ENCODE measurements around the gene OR56A5. TPM values are rescaled to one million over a fixed set of nuclear protein-coding genes. Genes with fewer than 3 reads are reported as not detected.

Gene OR56A5
- polyA plus RNA-seq, 3 donors, result not detected

DNA sequence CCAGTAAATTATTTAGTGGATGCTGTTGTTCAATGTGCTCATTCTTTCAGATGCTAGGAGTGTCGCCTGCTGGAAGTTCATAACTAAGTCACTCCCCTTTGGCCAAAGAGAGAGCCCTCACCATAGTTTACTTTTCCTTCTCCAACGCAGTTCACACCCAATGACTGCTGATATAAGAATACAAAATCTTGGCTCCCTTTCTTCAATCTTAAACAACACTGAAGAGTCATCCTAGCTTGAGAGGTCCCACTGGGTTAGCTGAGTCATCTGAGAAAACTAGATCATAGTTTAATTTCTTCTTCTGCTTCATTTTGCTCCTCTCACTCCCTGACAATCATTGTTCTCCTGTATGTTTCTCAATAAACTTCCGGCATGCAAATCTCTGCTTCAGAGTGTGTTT is 23.9 kb upstream of the OR56A5 start:
- Histone ChIP-seq H3K79me2 (ENCODE audit: insufficient read depth, low read length) (no peaks in the 10 kb centered on the region), H3K4me1 (ENCODE audit: control insufficient read depth in 1 of 2, insufficient read depth in 2 of 2, low read length in 2 of 2) (no peaks in the 10 kb centered on the region), H3K9me3 (replicated peaks in 1 of 2; ENCODE audit: control insufficient read depth in 1 of 2, insufficient read depth in 1 of 2, low read length in 2 of 2) (no peaks in the 10 kb centered on the region), H3K9ac (ENCODE audit: insufficient read depth, low read length, poor library complexity, severe bottlenecking) (no peak overlapping the region), H3K4me3 (replicated peaks in 1 of 3; ENCODE audit: low read depth in 2 of 3, low read length in 3 of 3) (no peak overlapping the region), H4K20me1 (ENCODE audit: insufficient read depth, low read length) (no peaks in the 10 kb centered on the region), H3K36me3 (replicated peaks in 1 of 2; ENCODE audit: control insufficient read depth in 1 of 2, insufficient read depth in 2 of 2, low read length in 2 of 2) (no peaks in the 10 kb centered on the region), H3K27ac (ENCODE audit: low read depth in 1 of 2, low read length in 2 of 2) (no peak overlapping the region), H3K4me2 (replicated peaks; ENCODE audit: extremely low read depth, low read length, poor library complexity, severe bottlenecking) (no peak overlapping the region), H2AFZ (ENCODE audit: insufficient read depth, low read depth, low read length, poor library complexity, severe bottlenecking) (no peak overlapping the region), H3K27me3 (ENCODE audit: control insufficient read depth in 2 of 2, insufficient read depth in 2 of 2, low read length in 2 of 2) (peaks cover 12 to 19% of the 10 kb centered on the region in 2 donors)
- Mint-ChIP-seq H3K4me1 (no peaks in the 10 kb centered on the region), H3K4me3 (no peak overlapping the region), H3K27me3 (ENCODE audit: low read depth in 3 of 3) (peaks cover 10 to 20% (median 11%) of the 10 kb centered on the region in 3 donors), H3K27ac (no peak overlapping the region), H3K9me3 (peaks cover 0 to 2% (median 0%) of the 10 kb centered on the region in 7 donors), H3K36me3 (no peaks in the 10 kb centered on the region)
- TF ChIP-seq, protein P1, sequence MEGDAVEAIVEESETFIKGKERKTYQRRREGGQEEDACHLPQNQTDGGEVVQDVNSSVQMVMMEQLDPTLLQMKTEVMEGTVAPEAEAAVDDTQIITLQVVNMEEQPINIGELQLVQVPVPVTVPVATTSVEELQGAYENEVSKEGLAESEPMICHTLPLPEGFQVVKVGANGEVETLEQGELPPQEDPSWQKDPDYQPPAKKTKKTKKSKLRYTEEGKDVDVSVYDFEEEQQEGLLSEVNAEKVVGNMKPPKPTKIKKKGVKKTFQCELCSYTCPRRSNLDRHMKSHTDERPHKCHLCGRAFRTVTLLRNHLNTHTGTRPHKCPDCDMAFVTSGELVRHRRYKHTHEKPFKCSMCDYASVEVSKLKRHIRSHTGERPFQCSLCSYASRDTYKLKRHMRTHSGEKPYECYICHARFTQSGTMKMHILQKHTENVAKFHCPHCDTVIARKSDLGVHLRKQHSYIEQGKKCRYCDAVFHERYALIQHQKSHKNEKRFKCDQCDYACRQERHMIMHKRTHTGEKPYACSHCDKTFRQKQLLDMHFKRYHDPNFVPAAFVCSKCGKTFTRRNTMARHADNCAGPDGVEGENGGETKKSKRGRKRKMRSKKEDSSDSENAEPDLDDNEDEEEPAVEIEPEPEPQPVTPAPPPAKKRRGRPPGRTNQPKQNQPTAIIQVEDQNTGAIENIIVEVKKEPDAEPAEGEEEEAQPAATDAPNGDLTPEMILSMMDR (IDR thresholded peaks at IDR 0.05), result no peak
- intact Hi-C loops (cut with micrococcal nuclease), result no loop called here
- no peak for DNase-seq
- no CpG with 5 or more reads among the region's 3 CpGs for WGBS (ENCODE audit: insufficient coverage)

DNA sequence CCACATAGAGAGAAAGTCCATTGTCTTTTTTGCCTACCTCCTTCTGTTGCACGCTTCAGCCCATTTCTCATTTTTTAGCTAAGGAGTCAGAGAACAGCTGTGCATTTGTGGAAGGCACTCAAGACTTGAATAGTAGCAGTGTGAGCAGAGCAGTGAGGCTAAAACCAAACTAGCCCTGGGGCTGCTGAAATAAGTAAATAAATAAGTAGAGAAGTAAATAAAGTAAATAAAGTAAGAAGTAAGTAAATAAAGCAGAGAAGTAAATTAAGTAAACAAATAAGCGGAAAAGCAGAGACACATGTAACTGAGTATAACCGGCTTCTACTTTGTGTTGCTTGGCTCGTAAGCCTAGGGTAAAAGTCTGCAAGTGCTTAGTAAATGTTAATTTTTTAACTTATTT is 20.9 kb upstream of the OR56A5 start:
- H3K4me3 Mint-ChIP-seq, result no peak overlapping the region
- Histone ChIP-seq H3K9ac (ENCODE audit: insufficient read depth, low read length, poor library complexity, severe bottlenecking) (no peak overlapping the region), H3K36me3 (replicated peaks in 1 of 2; ENCODE audit: control insufficient read depth in 1 of 2, insufficient read depth in 2 of 2, low read length in 2 of 2) (no peaks in the 10 kb centered on the region), H3K79me2 (ENCODE audit: insufficient read depth, low read length) (no peaks in the 10 kb centered on the region), H4K20me1 (ENCODE audit: insufficient read depth, low read length) (no peaks in the 10 kb centered on the region), H3K27ac (ENCODE audit: low read depth in 1 of 2, low read length in 2 of 2) (no peak overlapping the region), H2AFZ (ENCODE audit: insufficient read depth, low read depth, low read length, poor library complexity, severe bottlenecking) (no peak overlapping the region), H3K9me3 (replicated peaks in 1 of 2; ENCODE audit: control insufficient read depth in 1 of 2, insufficient read depth in 1 of 2, low read length in 2 of 2) (no peaks in the 10 kb centered on the region), H3K27me3 (ENCODE audit: control insufficient read depth in 2 of 2, insufficient read depth in 2 of 2, low read length in 2 of 2) (peaks cover 12 to 17% of the 10 kb centered on the region in 2 donors), H3K4me3 (replicated peaks in 1 of 3; ENCODE audit: low read depth in 2 of 3, low read length in 3 of 3) (no peak overlapping the region), H3K4me2 (replicated peaks; ENCODE audit: extremely low read depth, low read length, poor library complexity, severe bottlenecking) (no peak overlapping the region), H3K4me1 (ENCODE audit: control insufficient read depth in 1 of 2, insufficient read depth in 2 of 2, low read length in 2 of 2) (no peaks in the 10 kb centered on the region)
- DNase-seq, result no peak
- no peaks in the 10 kb centered on the region for H3K36me3 Mint-ChIP-seq
- intact Hi-C loops (cut with micrococcal nuclease), result no loop called here
- peaks cover 0 to 3% (median 0%) of the 10 kb centered on the region in 7 donors for H3K9me3 Mint-ChIP-seq
- H3K4me1 Mint-ChIP-seq, result no peaks in the 10 kb centered on the region
- TF ChIP-seq, protein P1 (IDR thresholded peaks at IDR 0.05), result no peak
- 100% methylated on average over 1 of the region's 4 CpGs for WGBS (ENCODE audit: insufficient coverage)
- H3K27me3 Mint-ChIP-seq (ENCODE audit: low read depth in 3 of 3), result peaks cover 7 to 20% (median 11%) of the 10 kb centered on the region in 3 donors
- no peak overlapping the region for H3K27ac Mint-ChIP-seq

Data from CD14-positive monocyte (primary cell).